Skin epidermis (tissue), 12 donors: ENCODE data around the gene MACO1.

Experiments
- H3K27ac ChIP-seq, 21 experiments: fragments of 200-600 bp; sonication (generic) in 11 of 21; one replicate each; pipeline ENCODE4 v1.5.0; 2020; ENCODE audit warnings: mild to moderate bottlenecking in 3 of 21, inconsistent platforms in 2 of 21, moderate library complexity in 2 of 21
- H3K4me3 ChIP-seq, 7 experiments: fragments of 200-600 bp; sonication (generic) in 2 of 7; one replicate each; pipeline ENCODE4 v1.5.0; 2020; ENCODE audit warnings: inconsistent platforms in 2 of 7, mild to moderate bottlenecking in 2 of 7, moderate library complexity in 1 of 7

Gene MACO1

GRCh38 chr1:25513666-25514065, 83.0 kb downstream of the MACO1 start:
- Histone ChIP-seq H3K27ac (no peak overlapping the region), H3K4me3 (no peak overlapping the region)

DNA sequence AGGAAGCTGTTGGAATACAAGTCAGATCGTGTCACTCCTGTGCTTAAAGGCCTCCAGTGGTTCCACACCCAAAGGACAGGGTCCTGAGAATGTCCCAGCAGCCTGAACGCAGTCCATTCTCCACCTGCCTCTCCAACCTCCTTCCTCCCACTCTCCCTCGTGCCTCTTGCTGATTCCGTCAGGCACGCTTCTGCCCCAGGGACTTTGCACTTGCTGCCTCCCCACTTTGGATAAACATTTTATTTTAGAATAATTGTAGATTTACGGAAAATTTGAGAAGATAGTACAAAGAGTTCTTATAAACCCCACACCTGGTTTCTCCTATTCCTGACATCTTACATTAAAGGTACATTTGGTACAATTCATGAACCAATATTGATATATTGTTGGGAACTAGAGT, 84.3 kb downstream of the MACO1 start:
- no peak overlapping the region for H3K4me3 ChIP-seq
- H3K27ac ChIP-seq = no peak overlapping the region

GRCh38 chr1:25516686-25517085, 86.0 kb downstream of the MACO1 start:
- H3K27ac ChIP-seq = no peak overlapping the region
- H3K4me3 ChIP-seq = no peak overlapping the region

GRCh38 chr1:25517476-25518394, 87.0 kb downstream of the MACO1 start:
- H3K4me3 ChIP-seq = no peak overlapping the region
- no peak overlapping the region for H3K27ac ChIP-seq

DNA sequence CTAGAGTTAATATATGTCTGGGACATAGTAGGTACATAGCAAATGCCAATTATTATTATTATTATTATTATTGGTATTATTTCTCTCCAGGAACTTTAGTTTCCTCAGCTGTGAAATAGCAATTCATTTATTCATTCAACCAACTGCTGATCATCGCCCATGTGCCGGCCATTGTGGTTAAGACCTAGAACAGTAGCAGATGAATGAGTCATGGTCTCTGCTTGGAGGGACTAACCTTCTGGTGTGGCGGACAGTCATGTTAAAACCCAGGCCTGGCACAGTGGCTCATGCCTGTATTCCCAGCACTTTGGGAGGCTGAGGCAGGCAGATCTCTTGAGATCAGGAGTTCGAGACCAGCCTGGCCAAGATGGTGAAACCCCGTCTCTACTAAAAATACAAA, 88.9 kb downstream of the MACO1 start:
- Histone ChIP-seq H3K27ac (no peak overlapping the region), H3K4me3 (no peak overlapping the region)

- H3K27ac ChIP-seq = no peak overlapping the region
- H3K4me3 ChIP-seq = no peak overlapping the region
Observed at GRCh38 chr1:25520446-25521061, 89.9 kb downstream of the MACO1 start.

- Histone ChIP-seq H3K27ac (no peak overlapping the region), H3K4me3 (no peak overlapping the region)
Observed at GRCh38 chr1:25522031-25522655, 91.4 kb downstream of the MACO1 start.

DNA sequence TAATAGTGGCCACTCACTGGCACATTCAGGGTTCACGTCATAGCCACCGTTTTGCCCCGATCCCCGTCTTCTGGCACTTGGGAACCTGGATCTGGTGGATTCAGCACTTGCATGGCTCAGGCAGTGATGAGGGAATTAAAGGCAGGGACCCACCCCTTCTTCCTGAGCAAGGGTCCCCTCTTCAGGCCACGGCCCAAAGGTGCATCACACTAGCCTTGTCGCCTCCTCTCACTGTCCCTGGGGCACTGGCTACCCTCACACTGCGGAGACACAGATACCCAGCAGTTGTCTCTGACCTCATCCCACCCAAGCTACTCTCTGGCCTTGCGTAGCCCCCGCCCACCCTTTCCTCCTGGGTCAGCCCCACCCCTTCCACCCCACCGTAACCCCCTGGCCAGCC, 92.8 kb downstream of the MACO1 start:
- Histone ChIP-seq H3K4me3 (no peak overlapping the region), H3K27ac (no peak overlapping the region)

DNA sequence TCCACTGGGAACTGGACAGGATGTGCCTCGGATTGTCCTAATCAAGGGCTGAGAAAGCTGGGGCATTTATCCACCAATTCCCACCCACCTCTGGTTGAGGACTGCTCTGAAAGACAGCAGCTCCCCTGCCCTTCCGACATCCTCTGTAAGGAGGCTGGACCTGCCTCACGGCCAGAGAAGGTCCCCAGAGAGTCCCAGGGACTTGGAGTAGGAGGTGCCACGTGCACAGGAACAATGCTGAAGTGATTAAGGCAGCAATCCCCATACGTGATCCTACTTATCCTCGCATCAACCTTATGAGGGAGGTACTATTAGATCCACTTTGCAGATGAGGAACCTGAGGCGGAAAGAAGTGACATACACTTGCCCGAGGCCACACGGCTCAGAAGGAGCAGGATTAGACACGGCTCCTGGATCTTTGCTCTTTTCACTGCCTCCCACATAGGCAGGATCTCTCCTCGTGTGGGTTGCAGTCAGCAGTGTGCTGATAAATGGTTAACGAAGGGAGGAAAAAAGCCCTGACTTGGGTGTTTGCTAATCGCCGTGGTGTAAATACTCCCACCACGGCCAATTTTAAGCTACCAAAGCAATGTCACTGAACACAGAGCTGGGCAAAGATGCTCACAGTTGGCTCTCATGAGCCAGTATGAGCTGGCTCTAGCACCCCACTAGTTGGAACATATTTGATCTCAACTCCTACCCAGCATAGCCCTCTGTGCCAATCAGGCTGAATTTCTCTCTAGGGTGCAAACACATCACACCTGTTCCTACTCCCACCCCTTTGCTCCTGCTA, 94.1 kb downstream of the MACO1 start:
- Histone ChIP-seq H3K4me3 (no peak overlapping the region), H3K27ac (no peak overlapping the region)

DNA sequence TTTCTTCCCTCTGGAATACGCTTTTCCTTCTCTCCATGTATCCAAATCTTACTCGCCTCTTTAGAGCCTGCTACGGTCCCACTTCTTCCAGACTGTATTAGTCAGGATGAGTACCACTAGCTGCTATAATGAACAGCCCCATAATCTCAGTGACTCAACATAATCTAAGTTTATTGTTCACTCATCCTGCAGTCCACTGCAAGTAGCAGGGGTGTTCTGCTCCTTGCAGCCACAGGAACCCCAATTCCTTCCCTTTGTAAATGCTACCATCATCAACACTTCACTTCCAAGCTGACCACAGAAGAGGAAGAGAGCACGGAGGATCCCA, 94.6 kb downstream of the MACO1 start:
- Histone ChIP-seq H3K27ac (no peak overlapping the region), H3K4me3 (no peak overlapping the region)

GRCh38 chr1:25526753-25527152, 96.1 kb downstream of the MACO1 start:
- no peak overlapping the region for H3K27ac ChIP-seq
- H3K4me3 ChIP-seq = no peak overlapping the region

DNA sequence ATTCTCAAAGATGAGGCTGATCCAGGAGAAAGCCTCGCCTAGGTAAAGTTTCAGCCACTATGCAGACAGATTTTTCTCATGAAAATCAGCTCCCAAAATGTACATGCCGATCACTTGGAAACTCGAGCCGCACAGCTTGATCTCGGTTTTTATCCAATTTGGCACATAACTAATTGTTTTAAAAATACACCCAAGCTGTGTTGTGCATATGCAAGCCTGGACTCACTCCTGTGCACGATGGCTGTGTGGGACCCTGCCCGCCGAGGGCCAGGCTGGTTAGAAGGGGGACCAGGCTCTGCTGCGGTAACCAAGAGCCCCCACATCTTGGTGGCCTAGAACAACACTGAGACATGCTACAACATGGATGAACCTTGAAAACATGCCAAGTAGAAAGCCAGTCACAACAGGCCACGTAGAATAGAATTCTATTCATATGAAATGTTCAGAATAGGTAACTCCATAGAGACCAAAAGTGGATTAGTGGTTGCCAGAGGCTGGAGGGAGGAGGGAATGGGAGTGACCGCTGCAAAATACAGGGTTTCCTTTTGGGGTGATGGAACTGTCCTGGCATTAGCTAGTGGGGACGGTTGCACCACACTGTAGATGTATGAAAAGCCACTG, 96.6 kb downstream of the MACO1 start:
- Histone ChIP-seq H3K27ac (no peak overlapping the region), H3K4me3 (no peak overlapping the region)

DNA sequence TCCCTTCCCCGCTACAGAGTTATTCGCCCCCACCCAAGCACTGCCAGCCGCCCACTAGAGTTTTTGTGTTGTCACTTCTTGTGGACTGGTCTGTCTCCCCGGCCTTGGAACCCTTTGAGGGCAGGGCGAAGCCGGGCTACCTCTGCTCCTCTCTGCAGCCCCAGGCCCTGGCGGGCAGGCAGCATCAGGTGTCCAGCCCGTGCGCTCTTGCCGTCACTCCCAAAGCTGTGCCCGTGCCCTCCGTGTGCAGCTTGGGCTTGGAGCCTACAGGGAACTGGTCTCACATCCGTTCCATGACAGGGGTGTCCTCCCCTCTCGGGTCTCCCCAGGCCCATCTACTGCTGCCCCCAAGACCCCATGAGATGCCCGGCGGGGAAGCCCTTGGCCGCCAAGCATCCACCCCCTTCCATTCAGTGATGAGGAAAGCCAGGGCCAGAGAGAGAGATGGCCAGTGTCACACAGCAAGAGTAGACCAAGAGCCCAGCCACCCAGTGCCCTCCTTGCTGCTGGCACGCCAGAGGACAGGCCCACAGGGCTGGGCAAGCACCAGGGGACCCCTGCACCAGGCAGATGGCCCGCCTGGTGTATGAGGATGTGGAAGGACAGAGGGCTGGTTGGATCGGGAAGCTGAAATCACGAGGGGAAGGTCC, 97.4 kb downstream of the MACO1 start:
- H3K4me3 ChIP-seq = no peak overlapping the region

DNA sequence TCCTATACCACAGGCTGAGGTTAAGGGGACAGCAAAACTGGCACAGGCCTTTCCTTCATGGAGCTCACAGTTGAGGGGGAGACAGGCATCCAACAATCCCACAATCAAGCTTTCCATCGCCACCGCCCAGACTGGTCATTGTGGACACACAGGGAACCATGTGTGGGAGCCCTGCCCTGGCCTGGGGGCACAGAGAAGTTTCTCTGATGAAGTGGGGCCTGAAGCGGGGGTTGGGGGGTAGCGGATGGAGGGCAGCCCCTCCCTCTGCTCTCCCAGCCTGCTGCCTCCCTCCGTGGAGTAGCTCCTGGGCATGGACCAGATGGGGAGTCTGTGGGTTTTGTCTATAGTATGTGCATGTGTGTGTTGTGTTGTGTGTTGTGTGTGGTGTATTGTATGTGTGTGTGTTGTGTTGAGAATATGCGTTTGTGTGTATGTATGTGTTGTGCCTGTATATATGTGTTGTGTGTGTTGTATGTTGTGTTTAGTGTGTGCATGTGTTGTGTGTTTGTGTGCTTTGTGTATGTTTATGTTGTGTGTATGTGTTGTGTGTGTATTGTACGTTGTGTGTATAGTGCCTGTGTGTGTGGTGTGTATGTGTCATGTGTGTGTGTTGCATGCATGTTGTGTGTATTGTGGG, 98.3 kb downstream of the MACO1 start:
- Histone ChIP-seq H3K4me3 (no peak overlapping the region), H3K27ac (no peak overlapping the region)

More for the DNA sequence above, 97.4 kb downstream of the MACO1 start:
- no peak overlapping the region for H3K27ac ChIP-seq

DNA sequence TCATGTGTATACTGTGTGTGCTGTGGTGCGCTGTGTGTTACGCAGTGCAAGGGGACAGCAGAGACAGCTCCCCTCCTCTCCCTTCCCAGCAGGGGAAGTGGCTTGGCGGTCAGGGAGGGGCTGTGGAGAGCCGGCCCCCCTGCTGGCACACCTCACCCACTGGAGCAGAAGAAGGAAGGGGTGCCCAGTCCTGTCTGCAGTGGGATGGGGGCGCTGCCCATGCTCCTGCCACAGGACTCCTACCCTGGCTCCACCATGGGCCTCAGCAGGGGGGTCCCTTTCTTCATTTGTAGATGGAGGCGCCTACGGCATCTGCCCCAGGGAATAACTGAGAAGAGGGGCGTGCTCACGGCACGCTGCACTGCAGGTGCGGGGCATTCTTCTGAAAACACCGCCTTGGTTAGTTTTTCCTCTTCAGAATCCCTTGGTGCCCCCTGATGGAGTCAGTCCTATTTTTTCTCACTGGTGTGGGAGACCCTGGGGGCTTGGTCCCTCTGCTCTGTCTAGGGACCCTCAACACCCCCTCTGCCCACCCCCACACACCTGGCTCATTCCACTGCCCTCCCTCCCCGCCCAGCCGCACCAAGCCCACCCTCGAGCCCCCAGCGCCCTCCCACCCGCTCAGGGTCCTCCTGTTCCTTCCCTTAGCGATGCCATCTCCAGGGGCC, 99.0 kb downstream of the MACO1 start:
- no peak overlapping the region for H3K27ac ChIP-seq
- H3K4me3 ChIP-seq = no peak overlapping the region

- Histone ChIP-seq H3K4me3 (no peak overlapping the region), H3K27ac (no peak overlapping the region)
Observed at GRCh38 chr1:25530186-25531081, 99.7 kb downstream of the MACO1 start.

DNA sequence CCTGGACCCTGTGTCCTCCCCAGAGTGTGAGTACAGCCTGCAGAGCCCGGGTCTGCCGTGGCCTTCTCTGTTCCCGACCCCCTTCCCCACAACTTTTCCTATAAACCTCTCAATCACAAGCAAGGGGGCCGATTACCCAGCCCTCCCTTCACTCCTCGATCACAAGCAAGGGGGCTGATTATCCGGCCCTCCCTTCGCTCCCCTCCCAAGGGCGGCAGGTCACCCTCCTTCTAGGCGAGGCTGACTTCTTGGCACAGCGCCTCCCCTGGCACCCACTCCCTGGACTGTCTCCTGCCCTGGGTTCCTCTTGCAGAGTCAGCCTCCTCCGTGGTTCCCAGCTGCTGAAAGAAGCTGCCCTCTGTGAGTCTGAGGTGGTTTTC, 100.4 kb downstream of the MACO1 start:
- H3K27ac ChIP-seq = no peak overlapping the region
- no peak overlapping the region for H3K4me3 ChIP-seq
